Stimulated activated CD8-positive, alpha-beta memory T cell treated with anti-CD3 and anti-CD28 coated beads, Interleukin-4, amount 100 ng/mL, for 1 hour (primary cell): ENCODE results near the gene AVL9.
"Not testable (repeated sequence)": the region's sequence is repeated elsewhere in the genome, so short reads cannot be mapped to it uniquely, and the experiment has no call there.

Experiments used
- DNase-seq, 2 donors: peaks; one replicate each; pipeline ENCODE4 v3.0.0-alpha.2; 2020; ENCODE audit warnings: low read depth in 2 of 2, low spot score in 1 of 2

AVL9 gene

GRCh38 chr7:32634798-32635393, 139.6 kb downstream of the AVL9 start:
- DNase-seq = not testable (repeated sequence)

GRCh38 chr7:32636725-32637462, 141.6 kb downstream of the AVL9 start:
- not testable (repeated sequence) for DNase-seq

GRCh38 chr7:32637611-32638010, 142.3 kb downstream of the AVL9 start:
- DNase-seq = not testable (repeated sequence)
